HG02938 (cell line): ENCODE results near the gene TLE5.
"Not testable (repeated sequence)": the region's sequence is repeated elsewhere in the genome, so short reads cannot be mapped to it uniquely, and the experiment has no call there.

Experiments
- ATAC-seq: cut with Tn5 transposase; IDR thresholded peaks from one replicate; pipeline ENCODE4 v1.9.1; 2021; ENCODE audit warnings: mild to moderate bottlenecking, moderate library complexity; ENCODE audit not compliant: unreplicated experiment

Gene TLE5

DNA sequence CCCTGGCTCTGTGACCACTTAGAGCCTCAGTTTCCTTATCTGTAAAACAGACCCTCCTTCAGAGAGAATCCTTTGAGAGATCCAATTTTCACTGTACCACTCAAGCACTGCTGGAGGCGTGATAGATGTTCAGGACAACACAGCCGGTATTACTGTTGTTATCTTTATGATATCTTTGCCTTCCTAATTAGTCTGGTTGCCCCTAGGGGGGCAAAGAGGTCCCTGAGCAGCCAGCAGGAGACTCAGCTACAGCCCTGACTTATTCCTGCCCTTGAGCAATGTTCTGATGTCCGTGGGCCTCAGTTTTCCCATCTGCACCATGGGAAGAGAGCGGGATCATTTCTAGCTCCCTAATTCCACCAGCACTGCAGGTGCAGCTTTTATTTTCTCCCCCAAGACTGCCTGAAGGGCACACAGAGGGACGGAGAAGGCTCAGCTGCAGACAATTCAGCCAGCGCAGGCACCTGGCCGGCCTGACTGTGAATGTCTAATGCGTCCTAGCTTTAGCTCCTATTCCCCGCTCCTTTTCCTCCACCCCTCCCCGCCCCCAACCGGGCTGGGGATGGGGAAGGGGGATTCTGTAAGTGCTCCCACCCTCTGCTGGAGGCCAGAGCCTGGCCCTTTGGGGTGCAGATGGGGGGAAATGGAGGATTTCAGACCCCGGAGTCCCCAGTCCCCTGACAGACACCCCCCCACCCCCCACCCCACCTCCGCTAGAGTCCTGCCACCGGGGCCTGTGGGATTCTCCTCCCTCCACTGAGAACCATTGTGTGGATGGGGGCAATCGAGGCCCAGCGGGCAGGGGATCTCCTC is 16.2 kb downstream of the TLE5 start:
- ATAC-seq, result no peak

- no peak for ATAC-seq
Measured at GRCh38 chr19:3045191-3045590, 17.1 kb downstream of the TLE5 start.

DNA sequence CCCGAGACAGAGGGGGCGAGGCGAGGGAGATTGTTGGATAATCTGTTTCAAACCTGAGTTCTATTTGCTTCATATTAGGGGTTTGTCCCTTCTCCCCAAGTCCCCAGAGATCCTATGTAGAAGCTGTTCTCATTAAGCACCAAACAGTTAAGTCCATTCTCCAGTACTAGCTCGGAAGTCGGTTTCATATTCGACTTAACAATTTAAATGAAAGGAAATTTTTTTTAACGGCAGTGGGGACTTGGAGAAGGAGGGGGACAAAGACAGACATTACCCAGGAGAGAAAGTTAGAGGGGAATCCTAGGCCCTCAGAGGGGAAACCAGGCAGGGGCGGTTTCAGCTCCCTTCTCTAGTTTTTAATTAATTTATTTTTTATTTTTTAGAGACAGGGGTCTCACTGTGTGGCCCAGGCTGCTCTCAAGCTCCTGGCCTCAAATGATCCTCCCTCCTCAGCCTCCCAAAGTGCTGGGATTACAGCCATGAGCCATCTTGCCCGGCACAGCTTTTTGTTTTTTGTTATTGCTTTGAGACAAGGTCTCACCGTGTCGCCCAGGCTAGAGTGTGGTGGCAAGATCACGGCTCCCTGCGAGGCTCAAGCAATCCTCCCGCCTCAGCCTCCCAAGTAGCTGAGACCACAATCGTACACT is 19.6 kb downstream of the TLE5 start:
- no peak for ATAC-seq

GRCh38 chr19:3041761-3042620 is 20.3 kb downstream of the TLE5 start:
- ATAC-seq, result no peak

- ATAC-seq, result no peak
Measured at GRCh38 chr19:3041327-3041726, 21.0 kb downstream of the TLE5 start.

GRCh38 chr19:3039641-3040077 is 22.6 kb downstream of the TLE5 start:
- no peak for ATAC-seq

GRCh38 chr19:3039125-3039524 is 23.2 kb downstream of the TLE5 start:
- no peak for ATAC-seq

DNA sequence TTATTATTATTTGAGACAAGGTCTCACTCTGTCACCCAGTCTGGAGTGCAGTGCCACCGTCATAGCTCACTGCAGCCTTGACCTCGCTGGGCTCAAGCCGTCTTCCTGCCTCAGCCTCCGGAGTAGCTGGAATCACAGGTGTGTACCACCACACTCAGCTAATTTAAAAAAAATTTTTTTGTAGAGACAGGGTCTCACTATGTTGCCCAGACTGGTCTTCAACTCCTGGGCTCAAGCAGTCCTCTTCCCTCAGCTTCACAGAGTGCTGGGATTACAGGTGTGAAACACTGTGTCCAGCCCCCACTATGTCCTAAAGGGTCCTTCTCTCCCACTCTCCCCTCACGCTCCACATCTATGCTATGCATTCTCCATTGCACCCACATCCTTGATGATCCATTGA is 24.1 kb downstream of the TLE5 start:
- ATAC-seq, result no peak

DNA sequence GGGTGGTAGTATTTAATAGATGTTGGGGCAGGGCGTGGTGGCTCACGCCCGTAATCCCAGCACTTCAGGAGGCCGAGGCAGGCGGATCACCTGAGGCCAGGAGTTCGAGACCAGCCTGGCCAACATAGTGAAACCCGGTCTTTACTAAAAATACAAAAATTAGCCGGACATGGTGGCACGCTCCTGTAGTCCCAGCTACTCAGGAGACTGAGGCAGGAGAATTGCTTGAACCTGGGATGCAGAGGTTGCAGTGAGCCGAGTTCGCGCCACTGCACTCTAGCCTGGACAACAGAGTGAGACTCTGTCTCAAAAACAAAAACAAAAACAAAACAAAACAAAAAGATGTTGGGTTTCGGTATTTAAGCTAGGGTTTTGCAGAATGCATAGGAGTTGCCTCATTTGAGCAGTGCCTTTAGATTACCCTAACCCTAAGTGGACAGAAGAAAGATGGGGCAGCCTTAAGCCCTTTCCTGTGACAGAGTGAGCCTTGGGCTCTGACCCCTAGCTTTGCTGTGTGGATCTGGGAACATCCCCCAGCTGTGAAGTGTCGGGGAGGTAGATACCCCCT is 25.2 kb downstream of the TLE5 start:
- not testable (repeated sequence) for ATAC-seq

DNA sequence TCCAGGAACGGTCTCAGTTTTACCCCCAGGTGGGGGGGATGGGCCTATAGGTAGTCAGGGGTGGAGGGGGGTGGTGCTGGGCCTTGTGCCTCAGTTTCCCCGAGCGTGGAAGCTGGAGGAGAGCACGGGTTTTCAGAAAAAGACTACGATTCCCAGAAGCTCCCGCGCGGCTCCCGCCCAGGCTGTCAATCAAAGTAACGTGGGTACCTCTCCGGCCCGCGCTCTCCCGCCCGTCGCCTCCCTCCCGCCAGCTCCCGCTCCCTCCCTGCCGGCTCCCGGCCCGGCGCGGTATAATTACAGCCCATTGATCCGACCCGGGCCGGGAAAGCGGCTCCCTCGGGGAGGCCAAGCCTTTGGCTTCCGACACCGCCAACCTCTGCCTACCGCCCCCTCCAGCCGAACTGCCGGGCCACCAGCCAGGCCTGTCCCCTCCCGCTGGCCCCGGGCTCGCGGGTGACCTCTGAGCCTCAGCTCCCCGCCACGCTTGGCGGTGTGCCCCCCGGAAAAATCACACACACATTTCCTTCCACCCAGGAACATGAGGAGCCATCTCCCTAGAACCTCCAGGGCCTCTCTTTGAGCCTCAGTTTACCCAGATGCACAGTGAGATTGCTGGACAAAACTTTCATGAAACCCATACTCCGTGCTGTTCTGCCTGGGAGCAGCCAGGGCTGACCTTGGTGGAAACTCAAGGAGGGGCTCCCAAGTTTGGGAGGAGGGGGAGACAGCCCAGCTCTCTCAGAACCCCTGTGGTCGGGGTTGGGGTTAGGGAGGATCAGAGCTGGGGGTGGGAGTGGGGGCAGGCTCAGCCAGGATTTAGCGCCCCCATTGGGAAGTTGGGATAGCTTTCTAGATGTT is 25.9 kb downstream of the TLE5 start:
- ATAC-seq, result peak; percentile 41

DNA sequence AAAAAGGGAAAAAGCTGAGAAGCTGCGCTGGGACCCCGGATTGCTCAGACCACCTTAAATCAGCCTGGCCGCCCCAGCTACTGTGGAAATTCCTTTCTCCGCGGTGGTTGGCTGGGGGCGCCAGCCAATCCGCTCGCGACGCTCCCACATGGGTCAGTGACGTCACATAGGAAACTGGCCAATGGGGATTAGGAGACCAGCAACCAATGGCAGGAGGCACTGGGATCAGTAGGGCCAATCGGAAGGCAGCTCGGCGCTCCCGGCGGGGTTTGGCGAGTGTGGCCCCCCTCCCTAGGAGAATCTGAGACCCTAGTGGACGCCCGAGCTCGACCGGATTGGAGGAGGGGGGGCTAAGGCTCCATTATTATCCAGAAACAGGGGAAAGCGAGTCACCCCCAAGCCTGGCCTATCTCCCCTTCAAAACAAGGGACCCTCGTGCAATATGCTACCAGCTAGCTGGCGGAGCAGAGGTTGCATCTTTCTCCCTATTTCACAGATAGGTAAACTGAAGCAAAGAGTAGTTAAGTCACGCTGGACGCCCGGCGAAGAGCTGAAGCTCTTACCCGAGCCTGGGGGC is 26.7 kb downstream of the TLE5 start:
- peak; percentile 82 for ATAC-seq

DNA sequence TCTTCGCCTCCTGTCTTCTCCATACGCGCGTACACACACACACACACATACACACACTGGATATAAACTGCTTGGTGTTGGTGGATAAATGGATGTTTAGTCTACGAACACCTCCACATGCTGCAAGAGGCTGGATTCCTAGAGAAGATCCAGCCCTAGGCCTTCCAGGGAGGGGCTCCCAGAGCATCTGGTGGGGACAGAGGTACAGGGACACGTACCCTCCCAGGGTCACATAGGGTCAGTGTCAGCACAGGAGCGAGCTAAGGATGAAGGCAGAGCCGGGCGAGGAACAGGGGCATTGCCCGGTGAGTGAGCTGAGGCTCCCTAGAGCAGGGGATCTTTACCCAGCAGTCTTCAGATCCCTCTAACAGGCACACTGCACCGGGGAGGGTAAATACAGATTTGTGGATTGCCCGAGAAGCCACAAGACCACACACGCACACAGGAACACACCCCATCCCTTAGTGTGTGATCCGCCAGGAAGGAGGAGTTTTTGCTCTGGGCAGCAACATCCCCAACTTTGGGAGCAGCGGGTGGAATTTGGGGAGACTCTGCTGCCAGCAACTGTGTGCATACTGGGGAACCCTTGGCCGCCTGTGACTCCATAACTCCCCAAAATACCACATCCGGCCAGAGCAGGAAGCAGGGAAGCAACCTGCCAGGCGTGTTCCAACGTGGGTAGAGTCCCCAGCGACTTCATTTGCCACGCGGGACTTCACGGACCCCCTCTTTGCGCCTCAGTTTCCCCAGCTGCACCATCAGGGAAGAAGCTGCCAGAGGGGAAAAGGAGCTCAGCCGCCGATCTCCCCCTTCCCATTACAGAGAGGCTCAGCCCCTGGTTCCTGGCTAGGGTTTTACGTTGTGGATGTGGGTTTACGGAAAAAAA is 27.4 kb downstream of the TLE5 start:
- ATAC-seq, result no peak

DNA sequence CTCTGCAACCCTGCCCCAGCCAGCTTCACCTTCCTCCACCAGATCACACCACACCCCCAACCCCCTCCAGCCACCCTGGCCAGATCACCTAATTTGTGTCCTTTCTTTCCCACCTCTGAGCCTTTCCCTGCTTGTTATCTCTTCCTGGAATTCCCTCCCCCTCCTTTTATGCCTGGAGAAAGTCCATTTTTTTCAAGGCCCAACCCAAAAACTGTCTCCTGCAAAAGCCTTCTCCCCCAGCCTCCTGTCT is 28.0 kb downstream of the TLE5 start:
- ATAC-seq, result no peak

DNA sequence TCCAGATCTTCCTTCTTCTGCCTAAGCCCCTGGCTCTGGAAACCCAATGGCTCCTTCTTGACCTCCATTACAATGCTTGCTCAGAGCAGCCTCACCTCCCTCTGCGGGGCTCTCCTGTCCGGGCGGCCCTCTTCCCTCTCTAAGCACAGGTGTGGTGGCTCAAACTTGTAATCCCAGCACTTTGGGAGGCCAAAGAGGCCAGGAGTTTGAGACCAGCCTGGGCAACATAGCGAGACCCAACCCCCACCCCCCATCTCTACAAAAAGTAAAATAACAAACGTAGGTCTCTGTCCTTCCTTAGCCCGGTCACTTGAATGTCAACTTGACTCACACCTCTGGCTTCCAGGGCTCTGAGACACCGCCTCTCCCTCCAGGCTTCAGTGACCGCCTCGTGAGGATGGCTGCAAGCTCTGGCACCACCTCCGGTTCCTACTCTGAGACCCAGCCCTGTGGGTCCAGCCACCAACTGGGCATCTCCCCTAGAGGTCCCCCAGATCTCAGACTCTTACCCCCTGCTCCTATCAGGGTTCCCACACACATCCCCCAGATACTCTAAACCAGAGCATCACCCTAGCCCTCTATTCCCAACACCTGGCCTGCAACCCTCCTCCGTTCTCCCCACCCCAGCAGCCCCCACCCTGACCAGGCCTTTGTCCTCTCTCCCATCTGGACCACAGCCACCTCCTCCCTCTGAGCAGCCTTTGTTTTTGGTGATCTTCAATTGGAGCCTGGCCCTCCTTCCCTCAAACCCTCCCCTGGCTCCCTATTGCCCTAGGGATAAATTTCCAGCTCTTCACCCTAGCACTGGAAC is 28.5 kb downstream of the TLE5 start:
- no peak for ATAC-seq

DNA sequence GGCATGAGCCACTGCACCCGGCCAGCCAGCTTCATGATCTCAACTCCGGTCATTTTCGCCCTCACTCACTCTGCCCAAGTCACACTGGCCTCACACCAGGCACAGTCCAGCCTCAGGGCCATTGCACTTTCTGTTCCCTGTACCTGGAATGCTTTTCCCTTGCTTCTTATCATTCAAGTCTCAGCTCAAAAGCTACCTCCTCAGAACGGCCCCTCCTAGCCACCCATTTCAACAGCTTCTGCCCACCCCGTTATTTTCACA is 30.8 kb downstream of the TLE5 start:
- ATAC-seq, result no peak

DNA sequence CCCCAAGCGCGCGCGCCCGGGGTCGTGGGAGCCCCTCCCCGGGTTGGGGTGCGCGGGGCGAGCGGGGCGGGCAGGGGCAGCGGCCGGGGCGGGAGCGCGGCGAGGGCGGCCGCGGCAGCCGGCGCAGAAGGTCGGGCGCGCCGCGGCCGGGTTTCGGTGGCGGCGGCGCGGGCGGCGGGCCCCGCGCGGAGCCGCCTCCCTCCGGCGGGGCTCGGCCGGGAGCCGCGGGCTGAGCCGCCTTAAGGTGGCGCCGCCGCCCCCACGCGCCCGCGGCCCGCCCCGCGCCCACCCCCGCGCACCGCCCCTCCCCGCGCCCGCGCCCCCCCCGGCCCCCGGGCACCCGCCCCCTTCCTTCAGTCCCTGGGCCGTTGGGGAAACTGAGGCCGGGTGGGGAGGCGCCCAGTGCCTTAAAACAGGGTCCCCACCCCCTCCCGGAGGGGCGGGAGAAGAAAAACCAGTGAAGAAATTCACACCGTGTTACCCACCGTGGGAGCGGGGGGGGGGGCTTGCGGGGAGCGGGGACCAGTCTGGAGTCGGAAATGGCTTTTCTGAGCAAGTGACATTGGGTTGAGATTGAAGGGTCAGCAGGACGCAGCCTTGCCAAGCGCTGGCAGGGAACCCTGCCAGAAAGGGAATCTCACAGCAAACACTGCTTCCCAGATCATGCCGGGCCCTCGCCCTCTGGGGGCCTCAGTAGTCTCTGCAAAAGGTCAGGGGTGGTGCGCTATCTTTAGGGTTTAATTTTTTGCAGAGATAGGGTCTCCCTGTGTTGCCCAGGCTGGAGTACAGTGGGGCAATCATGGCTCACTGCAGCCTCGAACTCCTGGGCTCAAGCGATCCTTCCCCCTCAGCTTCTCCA is 33.0 kb downstream of the TLE5 start, which contains the start of gene TLE2:
TLE2 (minus strand) TSS at position 216 of the 859 bp plus-strand sequence. CDS start 376 bp downstream, outside the sequence.
- ATAC-seq, result no peak

- ATAC-seq, result no peak
Measured at GRCh38 chr19:3028305-3029064, 33.8 kb downstream of the TLE5 start.
